Measurements from ENCODE around the gene ZC3H12C. TPM values are rescaled to one million over a fixed set of nuclear protein-coding genes. Genes with fewer than 3 reads are reported as not detected.

ZC3H12C gene
- total and polyA plus RNA-seq, 2 of the 4 experiments (the other 2 are of a cell fraction), result 4.2 to 15.8 TPM

- Histone ChIP-seq H3K4me3 (ENCODE audit: insufficient read depth, low read depth, low read length) (no peak overlapping the region), H2AK5ac (ENCODE audit: low read depth, low read length) (no peak overlapping the region), H3K79me1 (ENCODE audit: low read depth in 1 of 2, low read length in 2 of 2) (no peaks in the 10 kb centered on the region), H3K27ac (ENCODE audit: insufficient read depth, low read length) (no peak overlapping the region), H2BK20ac (ENCODE audit: low read depth, low read length) (no peak overlapping the region), H4K20me1 (ENCODE audit: insufficient read depth, low read length) (no peaks in the 10 kb centered on the region), H4K5ac (ENCODE audit: low read depth, low read length) (no peak overlapping the region), H2BK5ac (ENCODE audit: low read depth, low read length, poor library complexity, severe bottlenecking) (no peak overlapping the region), H3K4me1 (ENCODE audit: control insufficient read depth, insufficient read depth, low read length) (peaks cover 10% of the 10 kb centered on the region), H3K14ac (replicated peaks; ENCODE audit: low read depth, low read length) (no peak overlapping the region), H3K23ac (ENCODE audit: low read depth, low read length) (no peak overlapping the region; the same call in 1 of the 2 replicates), H3K4me2 (ENCODE audit: low read depth, low read length) (no peak overlapping the region), H3K9me1 (ENCODE audit: insufficient read depth, low read length) (no peaks in the 10 kb centered on the region), H3K9me3 (ENCODE audit: control insufficient read depth, insufficient read depth, low read length) (no peaks in the 10 kb centered on the region), H3K18ac (ENCODE audit: low read depth, low read length) (no peak overlapping the region), H3K56ac (ENCODE audit: extremely low read depth, insufficient read depth, low read length) (no peak overlapping the region), H4K8ac (ENCODE audit: low read depth in 2 of 2, low read length in 2 of 2) (no peak overlapping the region), H2AK9ac (replicated peaks; ENCODE audit: low read depth, low read length, poor library complexity) (no peak overlapping the region), H2BK15ac (ENCODE audit: low read depth, low read length) (no peak overlapping the region), H4K91ac (ENCODE audit: insufficient read depth, low read depth, low read length) (no peak overlapping the region), H3K4ac (ENCODE audit: low read depth, low read length) (no peak overlapping the region), H2BK120ac (ENCODE audit: low read depth, low read length) (no peak overlapping the region), H2AFZ (replicated peaks; ENCODE audit: low read length, poor library complexity) (no peak overlapping the region), H3K27me3 (ENCODE audit: control insufficient read depth, insufficient read depth, low read length) (no peaks in the 10 kb centered on the region), H3K9ac (ENCODE audit: low read depth, low read length) (no peak overlapping the region), H3K36me3 (ENCODE audit: control insufficient read depth, insufficient read depth, low read length) (no peaks in the 10 kb centered on the region)
- no peak for ATAC-seq (ENCODE audit: low read depth)
- dilution Hi-C loops (cut with HindIII; ENCODE audit: low sequenced_read_pairs, unreplicated experiment), result no loop called here
- intact Hi-C loops (cut with micrococcal nuclease), result no loop called here
- WGBS, 2 experiments (ENCODE audit: extremely low coverage in 2 of 2, insufficient read length in 1 of 2), result no CpG with 5 or more reads among the region's 1 CpG
- TF ChIP-seq RFX5 (IDR thresholded peaks at IDR 0.05; ENCODE audit: low read depth, low read length) (no peak), NFE2L2 (IDR thresholded peaks at IDR 0.05; ENCODE audit: low read depth, low read length) (no peak), CTCF (conservative IDR thresholded peaks at IDR 0.05; ENCODE audit: low read depth, low read length) (no peak), MAZ (IDR thresholded peaks at IDR 0.05; ENCODE audit: borderline replicate concordance, low read depth, low read length) (no peak), FOS (IDR thresholded peaks at IDR 0.05; ENCODE audit: low read depth, low read length) (no peak), CEBPB (IDR thresholded peaks at IDR 0.05; ENCODE audit: low read depth, low read length) (no peak), MXI1 (IDR thresholded peaks at IDR 0.05; ENCODE audit: borderline replicate concordance, low read depth, low read length) (no peak), BHLHE40 (IDR thresholded peaks at IDR 0.05; ENCODE audit: low read depth, low read length) (no peak), MAFK (IDR thresholded peaks at IDR 0.05; ENCODE audit: low read depth, low read length) (no peak), RCOR1 (IDR thresholded peaks at IDR 0.05; ENCODE audit: insufficient replicate concordance, low read length) (no peak), POLR2A (IDR thresholded peaks at IDR 0.05; ENCODE audit: low read depth, low read length) (no peak), CHD1 (IDR thresholded peaks at IDR 0.05; ENCODE audit: low read depth, low read length) (no peak), SMC3 (IDR thresholded peaks at IDR 0.05; ENCODE audit: low read depth, low read length) (no peak), USF2 (IDR thresholded peaks at IDR 0.05; ENCODE audit: low read depth, low read length) (no peak), RAD21 (IDR thresholded peaks at IDR 0.05; ENCODE audit: low read length) (no peak)
- TF ChIP-seq, protein P1, sequence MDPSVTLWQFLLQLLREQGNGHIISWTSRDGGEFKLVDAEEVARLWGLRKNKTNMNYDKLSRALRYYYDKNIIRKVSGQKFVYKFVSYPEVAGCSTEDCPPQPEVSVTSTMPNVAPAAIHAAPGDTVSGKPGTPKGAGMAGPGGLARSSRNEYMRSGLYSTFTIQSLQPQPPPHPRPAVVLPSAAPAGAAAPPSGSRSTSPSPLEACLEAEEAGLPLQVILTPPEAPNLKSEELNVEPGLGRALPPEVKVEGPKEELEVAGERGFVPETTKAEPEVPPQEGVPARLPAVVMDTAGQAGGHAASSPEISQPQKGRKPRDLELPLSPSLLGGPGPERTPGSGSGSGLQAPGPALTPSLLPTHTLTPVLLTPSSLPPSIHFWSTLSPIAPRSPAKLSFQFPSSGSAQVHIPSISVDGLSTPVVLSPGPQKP (IDR thresholded peaks at IDR 0.05; ENCODE audit: borderline replicate concordance, low read depth, low read length), result no peak
- in situ Hi-C loops (cut with MboI; ENCODE audit: low sequenced_read_pairs), result no loop called here
- no TSS peak for BruUV-seq (replicated peaks)
- ChIA-PET POLR2A (ENCODE audit: unreplicated experiment) (interaction anchor here (0.6 kb wide), 1 partner anchor 1518 kb away, joined by 3 read pairs; no protein-coding TSS in a partner anchor), CTCF (no interaction called here)
- DNase-seq, result no peak
These were observed 15.8 kb upstream of the ZC3H12C start for GRCh38 chr11:110077346-110077745.

Data from IMR-90 (cell line).